ENCODE results near the gene P2RY8. TPM values are rescaled to one million over a fixed set of nuclear protein-coding genes. Genes with fewer than 3 reads are reported as not detected.

The P2RY8 gene
- polyA plus RNA-seq, 3 donors = 18.9 to 40.0 (median 33.3) TPM

- Mint-ChIP-seq H3K36me3 (peaks cover 53% of the 10 kb centered on the region in 2 donors), H3K4me3 (no peak overlapping the region), H3K4me1 (peaks cover 45% of the 10 kb centered on the region), H3K27ac (peak overlapping the region in 3 of 7 donors; percentile 2 to 74 (median 25)), H3K9me3 (peaks cover 0 to 25% (median 0%) of the 10 kb centered on the region in 7 donors), H3K27me3 (ENCODE audit: low read depth in 3 of 3) (peaks cover 0 to 2% (median 1%) of the 10 kb centered on the region in 3 donors)
- Histone ChIP-seq H3K27ac (ENCODE audit: low read depth in 1 of 2, low read length in 2 of 2) (peak overlapping the region in 1 of 2 donors; percentile 14), H2AFZ (ENCODE audit: insufficient read depth, low read depth, low read length, poor library complexity, severe bottlenecking) (no peak overlapping the region), H3K27me3 (ENCODE audit: control insufficient read depth in 2 of 2, insufficient read depth in 2 of 2, low read length in 2 of 2) (no peaks in the 10 kb centered on the region), H3K79me2 (ENCODE audit: insufficient read depth, low read length) (peaks cover 82% of the 10 kb centered on the region), H3K9me3 (replicated peaks in 1 of 2; ENCODE audit: control insufficient read depth in 1 of 2, insufficient read depth in 1 of 2, low read length in 2 of 2) (no peaks in the 10 kb centered on the region), H4K20me1 (ENCODE audit: insufficient read depth, low read length) (peaks cover 42% of the 10 kb centered on the region), H3K4me2 (replicated peaks; ENCODE audit: extremely low read depth, low read length, poor library complexity, severe bottlenecking) (no peak overlapping the region), H3K9ac (ENCODE audit: insufficient read depth, low read length, poor library complexity, severe bottlenecking) (no peak overlapping the region), H3K4me1 (ENCODE audit: control insufficient read depth in 1 of 2, insufficient read depth in 2 of 2, low read length in 2 of 2) (peaks cover 31% of the 10 kb centered on the region in 2 donors), H3K36me3 (replicated peaks in 1 of 2; ENCODE audit: control insufficient read depth in 1 of 2, insufficient read depth in 2 of 2, low read length in 2 of 2) (peaks cover 0 to 10% of the 10 kb centered on the region in 2 donors), H3K4me3 (replicated peaks in 1 of 3; ENCODE audit: low read depth in 2 of 3, low read length in 3 of 3) (no peak overlapping the region)
- intact Hi-C loops (cut with micrococcal nuclease) = no loop called here
- TF ChIP-seq, protein P1, sequence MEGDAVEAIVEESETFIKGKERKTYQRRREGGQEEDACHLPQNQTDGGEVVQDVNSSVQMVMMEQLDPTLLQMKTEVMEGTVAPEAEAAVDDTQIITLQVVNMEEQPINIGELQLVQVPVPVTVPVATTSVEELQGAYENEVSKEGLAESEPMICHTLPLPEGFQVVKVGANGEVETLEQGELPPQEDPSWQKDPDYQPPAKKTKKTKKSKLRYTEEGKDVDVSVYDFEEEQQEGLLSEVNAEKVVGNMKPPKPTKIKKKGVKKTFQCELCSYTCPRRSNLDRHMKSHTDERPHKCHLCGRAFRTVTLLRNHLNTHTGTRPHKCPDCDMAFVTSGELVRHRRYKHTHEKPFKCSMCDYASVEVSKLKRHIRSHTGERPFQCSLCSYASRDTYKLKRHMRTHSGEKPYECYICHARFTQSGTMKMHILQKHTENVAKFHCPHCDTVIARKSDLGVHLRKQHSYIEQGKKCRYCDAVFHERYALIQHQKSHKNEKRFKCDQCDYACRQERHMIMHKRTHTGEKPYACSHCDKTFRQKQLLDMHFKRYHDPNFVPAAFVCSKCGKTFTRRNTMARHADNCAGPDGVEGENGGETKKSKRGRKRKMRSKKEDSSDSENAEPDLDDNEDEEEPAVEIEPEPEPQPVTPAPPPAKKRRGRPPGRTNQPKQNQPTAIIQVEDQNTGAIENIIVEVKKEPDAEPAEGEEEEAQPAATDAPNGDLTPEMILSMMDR (IDR thresholded peaks at IDR 0.05) = no peak
- no peak for DNase-seq
- WGBS (ENCODE audit: insufficient coverage) = 100% methylated on average over 1 of the region's 3 CpGs
These were observed 59.8 kb downstream of the P2RY8 start for GRCh38 chrX:1477229-1477628.

- Mint-ChIP-seq H3K27me3 (ENCODE audit: low read depth in 3 of 3) (peaks cover 0 to 2% (median 1%) of the 10 kb centered on the region in 3 donors), H3K4me3 (no peak overlapping the region), H3K9me3 (peaks cover 0 to 27% (median 0%) of the 10 kb centered on the region in 7 donors), H3K27ac (peak overlapping the region in 2 of 7 donors; percentile 0 to 11), H3K4me1 (peaks cover 45% of the 10 kb centered on the region), H3K36me3 (peaks cover 53 to 58% of the 10 kb centered on the region in 2 donors)
- Histone ChIP-seq H4K20me1 (ENCODE audit: insufficient read depth, low read length) (peaks cover 45% of the 10 kb centered on the region), H3K27ac (ENCODE audit: low read depth in 1 of 2, low read length in 2 of 2) (no peak overlapping the region), H3K9me3 (replicated peaks in 1 of 2; ENCODE audit: control insufficient read depth in 1 of 2, insufficient read depth in 1 of 2, low read length in 2 of 2) (no peaks in the 10 kb centered on the region), H3K4me1 (ENCODE audit: control insufficient read depth in 1 of 2, insufficient read depth in 2 of 2, low read length in 2 of 2) (peaks cover 31 to 32% of the 10 kb centered on the region in 2 donors), H3K4me3 (replicated peaks in 1 of 3; ENCODE audit: low read depth in 2 of 3, low read length in 3 of 3) (no peak overlapping the region), H3K79me2 (ENCODE audit: insufficient read depth, low read length) (peaks cover 88% of the 10 kb centered on the region), H3K27me3 (ENCODE audit: control insufficient read depth in 2 of 2, insufficient read depth in 2 of 2, low read length in 2 of 2) (no peaks in the 10 kb centered on the region), H3K9ac (ENCODE audit: insufficient read depth, low read length, poor library complexity, severe bottlenecking) (no peak overlapping the region), H2AFZ (ENCODE audit: insufficient read depth, low read depth, low read length, poor library complexity, severe bottlenecking) (no peak overlapping the region), H3K4me2 (replicated peaks; ENCODE audit: extremely low read depth, low read length, poor library complexity, severe bottlenecking) (no peak overlapping the region), H3K36me3 (replicated peaks in 1 of 2; ENCODE audit: control insufficient read depth in 1 of 2, insufficient read depth in 2 of 2, low read length in 2 of 2) (peaks cover 0 to 10% of the 10 kb centered on the region in 2 donors)
- TF ChIP-seq, protein P1 (IDR thresholded peaks at IDR 0.05) = no peak
- DNase-seq = no peak
- intact Hi-C loops (cut with micrococcal nuclease) = no loop called here
- 96% methylated on average over 5 of the region's 5 CpGs for WGBS (ENCODE audit: insufficient coverage)
These were observed 60.3 kb downstream of the P2RY8 start for GRCh38 chrX:1476682-1477081.

All from CD14-positive monocyte (primary cell).